Fibroblast of lung (primary cell): ENCODE results near the gene WDR83. TPM values are rescaled to one million over a fixed set of nuclear protein-coding genes. Genes with fewer than 3 reads are reported as not detected.

Experiments used
- DNase-seq, 2 donors: peaks; one replicate each; pipeline versions ENCODE4 v3.0.0 to v3.0.0-alpha.2; 2010; ENCODE audit warnings: low read depth in 2 of 2
- H2AFZ ChIP-seq: 2 replicates; pipeline ENCODE4 v1.5.1; 2012; ENCODE audit warnings: low read length, control low read depth, inconsistent platforms
- H3K27ac ChIP-seq: 2 replicates; pipeline ENCODE4 v1.5.1; 2011; ENCODE audit warnings: low read length, control low read depth; ENCODE audit not compliant: insufficient read depth
- H3K27me3 ChIP-seq: 2 replicates; pipeline ENCODE4 v1.5.1; 2011; ENCODE audit warnings: mild to moderate bottlenecking, low read length; ENCODE audit not compliant: control insufficient read depth, insufficient read depth
- H3K36me3 ChIP-seq: 2 replicates; pipeline ENCODE4 v1.5.1; 2011; ENCODE audit warnings: low read length; ENCODE audit not compliant: control insufficient read depth, insufficient read depth
- H3K4me1 ChIP-seq: 2 replicates; pipeline ENCODE4 v1.5.1; 2011; ENCODE audit warnings: low read length; ENCODE audit not compliant: control insufficient read depth, insufficient read depth; ENCODE audit errors: extremely low read depth
- H3K4me2 ChIP-seq: 2 replicates; pipeline ENCODE4 v1.5.1; 2011; ENCODE audit warnings: low read length, control low read depth; ENCODE audit not compliant: insufficient read depth; ENCODE audit errors: extremely low read depth
- H3K4me3 ChIP-seq, 4 experiments: fragments of 200-600 bp in 1 of 4; sonication (generic) in 1 of 4; replicated peaks in 1 of 4; 2 replicates each; pipeline ENCODE4 v1.5.1; 2011 to 2016; ENCODE audit warnings: low read length in 4 of 4, low read depth in 3 of 4, mild to moderate bottlenecking in 3 of 4, control low read depth in 2 of 4, inconsistent platforms in 1 of 4, mixed read lengths in 1 of 4; ENCODE audit not compliant: insufficient read depth in 1 of 4; ENCODE audit errors: control extremely low read depth in 1 of 4
- H3K79me2 ChIP-seq: 2 replicates; pipeline ENCODE4 v1.5.1; 2012; ENCODE audit warnings: mild to moderate bottlenecking, low read length, inconsistent platforms; ENCODE audit not compliant: control insufficient read depth, insufficient read depth
- H3K9ac ChIP-seq: 2 replicates; pipeline ENCODE4 v1.5.1; 2011; ENCODE audit warnings: mild to moderate bottlenecking, low read length, control low read depth; ENCODE audit not compliant: insufficient read depth
- H3K9me3 ChIP-seq: 2 replicates; pipeline ENCODE4 v1.5.1; 2012; ENCODE audit warnings: low read depth, low read length; ENCODE audit not compliant: control insufficient read depth, insufficient read depth
- H4K20me1 ChIP-seq: 2 replicates; pipeline ENCODE4 v1.5.1; 2011; ENCODE audit warnings: low read length; ENCODE audit not compliant: control insufficient read depth, insufficient read depth; ENCODE audit errors: extremely low read depth
- CTCF ChIP-seq, 2 donors: IDR thresholded peaks in 1 of 2; conservative IDR thresholded peaks in 1 of 2; 1 replicate in 1 of 2; 2 replicates in 1 of 2; pipeline ENCODE4 v1.5.1; 2011 to 2012; ENCODE audit warnings: low read length in 2 of 2, control low read depth in 1 of 2, inconsistent platforms in 1 of 2, low read depth in 1 of 2, mild to moderate bottlenecking in 1 of 2
- EZH2 ChIP-seq: IDR thresholded peaks from 2 replicates; pipeline ENCODE4 v1.5.1; 2012; ENCODE audit warnings: low read length, control low read depth, mild to moderate bottlenecking; ENCODE audit errors: missing control alignments
- polyA plus RNA-seq, 2 donors: library from polyadenylated mRNA; depleted of rRNA in 1 of 2; stranded (reverse) in 1 of 2; unstranded in 1 of 2; fragments of >200 nt; gene quantifications; 2 replicates each; pipeline ENCODE4 v1.2.1, GENCODE V29; 2011 to 2012; ENCODE audit warnings: missing spikeins in 1 of 2
- total RNA-seq: library from RNA; depleted of rRNA; stranded (reverse); fragments of >200 nt; gene quantifications from 2 replicates; pipeline ENCODE4 v1.2.1, GENCODE V29; 2014

Gene WDR83
- total and polyA plus RNA-seq, 2 donors (not counting 1 experiment from before 2014, with no cell fraction given) = 4.1 to 11.7 TPM

- Histone ChIP-seq H3K27ac (no peak overlapping the region), H2AFZ (no peak overlapping the region), H3K4me1 (peaks cover 6% of the 10 kb centered on the region), H3K4me2 (no peak overlapping the region), H3K27me3 (no peaks in the 10 kb centered on the region), H3K9me3 (no peaks in the 10 kb centered on the region), H3K79me2 (peaks cover 42% of the 10 kb centered on the region), H3K4me3 (no peak overlapping the region), H3K36me3 (peaks cover 38% of the 10 kb centered on the region), H4K20me1 (no peaks in the 10 kb centered on the region), H3K9ac (no peak overlapping the region)
- DNase-seq = no peak
- TF ChIP-seq EZH2 (no peak), CTCF (conservative IDR thresholded peaks at IDR 0.05 in 1 of 2, IDR thresholded peaks at IDR 0.05 in 1 of 2; ENCODE audit: low read depth in 1 of 2, low read length in 2 of 2) (no peak)
Observed at GRCh38 chr19:12715102-12715501, 48.5 kb downstream of the WDR83 start.

GRCh38 chr19:12715929-12716328 lies 49.3 kb downstream of the WDR83 start:
- Histone ChIP-seq H3K4me3 (no peak overlapping the region), H2AFZ (no peak overlapping the region), H3K79me2 (peaks cover 50% of the 10 kb centered on the region), H4K20me1 (no peaks in the 10 kb centered on the region), H3K36me3 (peaks cover 33% of the 10 kb centered on the region), H3K9ac (no peak overlapping the region), H3K4me2 (no peak overlapping the region), H3K9me3 (no peaks in the 10 kb centered on the region), H3K27me3 (no peaks in the 10 kb centered on the region), H3K27ac (no peak overlapping the region), H3K4me1 (peaks cover 7% of the 10 kb centered on the region)
- TF ChIP-seq CTCF (conservative IDR thresholded peaks at IDR 0.05 in 1 of 2, IDR thresholded peaks at IDR 0.05 in 1 of 2; ENCODE audit: low read depth in 1 of 2, low read length in 2 of 2) = no peak
- no peak for TF ChIP-seq EZH2
- no peak for DNase-seq

- Histone ChIP-seq H3K27me3 (no peaks in the 10 kb centered on the region), H3K36me3 (peaks cover 17% of the 10 kb centered on the region), H3K9ac (no peak overlapping the region), H3K4me2 (peak overlapping the region; percentile 80), H3K4me3 (peak overlapping the region; percentile 63 to 82 (median 73)), H2AFZ (no peak overlapping the region), H3K79me2 (peaks cover 67% of the 10 kb centered on the region), H3K27ac (peak overlapping the region; percentile 84), H3K4me1 (peaks cover 11% of the 10 kb centered on the region), H3K9me3 (no peaks in the 10 kb centered on the region), H4K20me1 (no peaks in the 10 kb centered on the region)
- TF ChIP-seq EZH2 = no peak
- no peak for TF ChIP-seq CTCF (conservative IDR thresholded peaks at IDR 0.05 in 1 of 2, IDR thresholded peaks at IDR 0.05 in 1 of 2; ENCODE audit: low read depth in 1 of 2, low read length in 2 of 2)
- no peak for DNase-seq
Observed at GRCh38 chr19:12720296-12720695, 53.7 kb downstream of the WDR83 start.
